Activated naive CD4-positive, alpha-beta T cell treated with anti-CD3 and anti-CD28 coated beads, Interleukin-2, amount 50 U/mL, for 24 hours (primary cell): ENCODE results near the gene MRPS14.
"Not testable (repeated sequence)": the region's sequence is repeated elsewhere in the genome, so short reads cannot be mapped to it uniquely, and the experiment has no call there.

Source experiments
- H3K27ac Mint-ChIP-seq: one replicate; pipeline ENCODE4 v1.8.0; 2021; ENCODE audit warnings: mild to moderate bottlenecking, mixed read lengths
- H3K27me3 Mint-ChIP-seq: one replicate; pipeline ENCODE4 v1.8.0; 2021; ENCODE audit warnings: mixed read lengths
- H3K36me3 Mint-ChIP-seq: one replicate; pipeline ENCODE4 v1.8.0; 2021; ENCODE audit warnings: mixed read lengths
- H3K4me1 Mint-ChIP-seq: one replicate; pipeline ENCODE4 v1.8.0; 2021; ENCODE audit warnings: mixed read lengths
- H3K4me3 Mint-ChIP-seq: one replicate; pipeline ENCODE4 v1.8.0; 2021; ENCODE audit warnings: mild to moderate bottlenecking, mixed read lengths
- H3K9me3 Mint-ChIP-seq: one replicate; pipeline ENCODE4 v1.8.0; 2021; ENCODE audit warnings: mixed read lengths

Gene MRPS14

GRCh38 chr1:175023043-175023921, at the start of gene MRPS14:
Gene MRPS14, minus strand, starts transcription at chr1:175023425. Its CDS starts 17 bp downstream, at chr1:175023408.
- no peaks in the 10 kb centered on the region for H3K27me3 Mint-ChIP-seq
- H3K27ac Mint-ChIP-seq, result peak within 1 kb of the TSS; percentile 98
- peaks cover 5% of the 10 kb centered on the region for H3K36me3 Mint-ChIP-seq
- peaks cover 37% of the 10 kb centered on the region for H3K4me1 Mint-ChIP-seq
- H3K4me3 Mint-ChIP-seq, result peak within 1 kb of the TSS; percentile 94
- no peaks in the 10 kb centered on the region for H3K9me3 Mint-ChIP-seq

DNA sequence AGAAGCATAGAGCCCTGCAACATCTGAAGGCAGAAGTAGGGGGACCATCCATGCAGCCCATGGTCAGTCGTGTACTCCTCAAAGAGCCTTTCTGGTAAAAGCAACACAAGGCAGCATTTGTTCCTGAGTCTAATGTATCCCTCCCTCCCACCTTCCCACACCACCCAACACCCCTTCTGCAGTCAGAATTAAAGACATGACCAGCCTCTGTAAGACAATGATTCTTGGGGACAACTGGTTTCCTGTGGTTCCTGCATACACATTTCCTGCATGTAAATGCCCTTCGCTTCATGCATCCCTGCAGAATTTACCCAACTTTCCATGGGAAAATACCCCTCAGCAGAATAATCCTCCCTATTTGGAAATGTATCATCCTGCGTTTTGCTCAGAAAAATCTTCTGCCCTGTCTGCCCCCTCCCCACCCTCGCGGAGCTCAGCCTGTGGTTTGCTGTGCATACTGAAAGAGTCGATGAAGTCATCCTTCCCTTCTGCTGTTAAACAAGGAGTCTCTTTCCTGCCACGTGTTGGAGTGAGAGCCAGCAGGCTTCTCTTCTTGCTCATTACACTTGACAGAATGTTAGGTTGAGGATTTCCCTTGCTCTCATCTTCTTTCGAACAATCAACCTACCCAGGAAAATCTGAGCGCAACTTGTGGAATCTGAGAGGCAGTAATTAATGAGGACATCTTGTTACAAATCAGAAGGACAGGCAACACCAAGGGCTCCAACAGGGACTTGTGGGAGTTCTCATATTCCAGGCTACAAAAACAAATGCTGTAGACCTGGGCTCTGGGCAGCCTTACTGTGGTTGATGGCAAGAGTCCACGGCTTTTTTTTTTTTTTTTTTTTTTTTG, 49.1 kb upstream of the MRPS14 start:
- Mint-ChIP-seq H3K36me3 (no peaks in the 10 kb centered on the region), H3K27me3 (peaks cover 2% of the 10 kb centered on the region), H3K4me3 (no peak overlapping the region), H3K27ac (no peak overlapping the region), H3K4me1 (peaks cover 7% of the 10 kb centered on the region), H3K9me3 (no peaks in the 10 kb centered on the region)

DNA sequence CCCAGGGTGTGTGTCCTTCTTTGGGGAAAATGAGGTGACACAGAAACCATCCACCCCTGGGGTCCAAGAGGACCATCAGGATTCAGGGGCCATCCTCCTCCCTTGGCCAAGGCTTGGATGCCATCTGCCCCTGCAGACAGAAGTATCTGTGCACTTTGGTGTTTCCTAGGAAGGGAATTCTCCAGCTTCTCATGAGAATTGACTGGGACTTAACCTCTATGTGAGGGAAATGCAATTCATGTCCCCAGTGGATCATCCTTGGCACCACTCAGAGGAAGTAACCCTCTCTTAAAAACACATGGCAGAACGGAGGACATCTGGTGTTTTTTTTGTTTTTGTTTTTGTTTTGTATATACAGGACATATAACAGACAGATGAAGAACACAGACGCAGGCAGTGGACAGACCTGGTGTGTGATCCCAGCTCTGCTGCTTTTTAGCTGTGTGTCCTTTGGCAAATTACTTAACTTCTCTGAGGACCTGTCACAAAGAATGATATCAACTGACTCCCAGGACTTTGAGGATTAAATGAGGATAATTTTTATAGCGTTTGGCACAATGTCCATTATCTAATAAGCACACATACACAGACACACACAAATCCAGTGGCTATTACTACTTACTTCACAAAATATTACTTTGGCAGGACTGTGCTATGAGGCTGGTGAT, 48.2 kb upstream of the MRPS14 start:
- Mint-ChIP-seq H3K4me1 (peaks cover 7% of the 10 kb centered on the region), H3K4me3 (no peak overlapping the region), H3K36me3 (no peaks in the 10 kb centered on the region), H3K27me3 (peaks cover 2% of the 10 kb centered on the region), H3K9me3 (no peaks in the 10 kb centered on the region), H3K27ac (no peak overlapping the region)

DNA sequence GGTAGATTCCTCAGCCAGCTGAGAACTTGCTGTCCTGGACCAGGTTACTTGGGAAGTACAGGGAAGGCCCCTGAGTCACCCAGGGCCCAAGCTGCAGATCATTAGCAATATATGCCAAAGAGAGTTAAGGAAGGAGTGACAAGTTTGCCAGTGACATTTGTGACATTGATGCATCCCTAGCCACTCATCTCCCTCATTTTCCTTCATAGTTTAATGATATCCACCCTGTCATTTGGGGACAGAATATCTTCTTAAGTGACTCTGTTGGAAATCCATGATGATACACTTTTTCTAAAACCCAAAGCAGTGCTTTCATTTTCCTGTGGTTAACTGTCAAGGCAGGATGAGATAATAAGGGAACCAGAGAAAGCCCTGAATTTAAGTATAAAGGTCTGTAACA, 47.6 kb upstream of the MRPS14 start:
- peaks cover 7% of the 10 kb centered on the region for H3K4me1 Mint-ChIP-seq
- no peaks in the 10 kb centered on the region for H3K36me3 Mint-ChIP-seq
- no peak overlapping the region for H3K27ac Mint-ChIP-seq
- no peak overlapping the region for H3K4me3 Mint-ChIP-seq
- H3K27me3 Mint-ChIP-seq, result peaks cover 2% of the 10 kb centered on the region
- H3K9me3 Mint-ChIP-seq, result no peaks in the 10 kb centered on the region

GRCh38 chr1:175067362-175068106, 44.3 kb upstream of the MRPS14 start, which contains the start of gene TNN:
Gene TNN, plus strand, starts transcription at chr1:175067833. Its CDS starts 9,586 bp downstream, at chr1:175077419.
- Mint-ChIP-seq H3K4me3 (no peak within 1 kb of the TSS), H3K4me1 (peaks cover 6% of the 10 kb centered on the region), H3K9me3 (no peaks in the 10 kb centered on the region), H3K36me3 (no peaks in the 10 kb centered on the region), H3K27me3 (no peaks in the 10 kb centered on the region), H3K27ac (no peak within 1 kb of the TSS)

- H3K27me3 Mint-ChIP-seq, result no peaks in the 10 kb centered on the region
- H3K9me3 Mint-ChIP-seq, result no peaks in the 10 kb centered on the region
- H3K27ac Mint-ChIP-seq, result no peak overlapping the region
- no peak overlapping the region for H3K4me3 Mint-ChIP-seq
- peaks cover 1% of the 10 kb centered on the region for H3K36me3 Mint-ChIP-seq
- no peaks in the 10 kb centered on the region for H3K4me1 Mint-ChIP-seq
These were observed 39.6 kb upstream of the MRPS14 start for GRCh38 chr1:175062858-175063257.

GRCh38 chr1:175062339-175062738, 39.1 kb upstream of the MRPS14 start:
- Mint-ChIP-seq H3K27me3 (no peaks in the 10 kb centered on the region), H3K4me3 (no peak overlapping the region), H3K9me3 (no peaks in the 10 kb centered on the region), H3K36me3 (peaks cover 1% of the 10 kb centered on the region), H3K4me1 (no peaks in the 10 kb centered on the region), H3K27ac (no peak overlapping the region)

GRCh38 chr1:175054736-175055135, 31.5 kb upstream of the MRPS14 start:
- no peaks in the 10 kb centered on the region for H3K9me3 Mint-ChIP-seq
- no peaks in the 10 kb centered on the region for H3K4me1 Mint-ChIP-seq
- no peak overlapping the region for H3K4me3 Mint-ChIP-seq
- peaks cover 1% of the 10 kb centered on the region for H3K36me3 Mint-ChIP-seq
- no peak overlapping the region for H3K27ac Mint-ChIP-seq
- H3K27me3 Mint-ChIP-seq, result peaks cover 7% of the 10 kb centered on the region

GRCh38 chr1:175050992-175051391, 27.8 kb upstream of the MRPS14 start:
- Mint-ChIP-seq H3K27ac (no peak overlapping the region), H3K4me3 (no peak overlapping the region), H3K4me1 (no peaks in the 10 kb centered on the region), H3K27me3 (peaks cover 18% of the 10 kb centered on the region), H3K9me3 (no peaks in the 10 kb centered on the region), H3K36me3 (no peaks in the 10 kb centered on the region)

DNA sequence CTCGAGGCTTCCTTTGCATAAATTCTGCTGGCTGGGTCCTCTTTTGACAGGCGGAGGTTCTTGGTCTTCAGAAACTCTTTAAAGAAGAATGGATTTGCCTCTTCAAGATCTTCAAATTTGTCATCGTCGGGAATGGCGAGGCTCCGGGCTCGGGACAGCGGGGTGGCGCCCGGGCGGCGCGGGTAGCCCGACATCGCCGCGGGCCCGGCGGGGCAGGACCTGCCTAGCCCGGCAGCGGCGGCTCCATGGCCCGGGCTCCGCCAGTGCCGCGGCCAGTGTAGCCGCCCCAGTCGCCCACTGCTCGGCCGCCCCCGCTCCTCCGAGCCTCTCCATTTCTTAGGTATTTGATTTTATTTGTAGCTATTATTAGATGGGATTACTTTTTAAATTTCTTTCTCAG, 22.3 kb upstream of the MRPS14 start:
- Mint-ChIP-seq H3K27me3 (peaks cover 14% of the 10 kb centered on the region), H3K4me3 (no peak overlapping the region), H3K36me3 (no peaks in the 10 kb centered on the region), H3K27ac (no peak overlapping the region), H3K9me3 (no peaks in the 10 kb centered on the region), H3K4me1 (no peaks in the 10 kb centered on the region)

- H3K27ac Mint-ChIP-seq, result no peak overlapping the region
- no peaks in the 10 kb centered on the region for H3K36me3 Mint-ChIP-seq
- no peak overlapping the region for H3K4me3 Mint-ChIP-seq
- no peaks in the 10 kb centered on the region for H3K9me3 Mint-ChIP-seq
- H3K27me3 Mint-ChIP-seq, result peaks cover 14% of the 10 kb centered on the region
- no peaks in the 10 kb centered on the region for H3K4me1 Mint-ChIP-seq
These were observed 21.9 kb upstream of the MRPS14 start for GRCh38 chr1:175045097-175045496.

DNA sequence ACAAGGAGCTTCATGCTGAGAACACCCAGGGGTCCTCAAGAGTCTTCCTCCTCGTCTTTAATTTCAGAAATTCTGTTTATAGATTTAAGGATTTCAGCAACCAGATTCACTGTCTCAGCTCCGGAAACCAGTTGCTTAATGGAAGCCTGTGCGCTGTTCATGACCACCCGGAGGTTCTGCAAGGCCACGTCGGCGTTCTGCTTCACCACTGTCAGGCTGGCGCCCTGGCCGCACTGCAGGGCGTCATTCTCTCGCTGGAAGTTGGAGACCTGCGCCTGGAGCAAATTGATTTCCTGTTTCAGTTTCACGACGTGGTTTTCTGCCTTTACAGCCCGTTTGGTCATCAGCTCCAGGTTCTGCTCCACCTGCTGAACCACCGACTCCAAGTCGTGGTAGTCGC, 21.4 kb upstream of the MRPS14 start:
- H3K4me1 Mint-ChIP-seq, H3K4me3 Mint-ChIP-seq, H3K9me3 Mint-ChIP-seq, H3K27ac Mint-ChIP-seq, H3K36me3 Mint-ChIP-seq: not testable (repeated sequence)
- peaks cover 13% of the 10 kb centered on the region for H3K27me3 Mint-ChIP-seq

DNA sequence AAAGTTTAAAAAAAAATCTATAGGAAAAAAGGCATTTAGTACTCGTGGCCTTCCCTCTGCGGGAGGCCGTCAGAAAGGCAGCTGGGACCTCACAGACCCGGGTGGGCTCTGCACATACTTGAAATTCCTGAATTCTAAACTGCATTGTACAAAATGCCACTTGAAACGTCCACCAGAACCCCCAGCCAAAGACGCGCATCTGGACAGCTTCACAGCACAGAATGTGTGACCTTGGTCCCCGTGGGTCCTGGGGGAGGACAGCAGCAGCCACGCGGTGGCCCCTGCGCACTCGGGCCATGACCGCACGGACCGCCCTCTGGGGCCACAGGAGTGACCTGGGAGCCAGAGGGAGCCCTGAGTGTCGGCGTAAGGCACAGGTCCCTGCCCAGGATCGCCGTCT, 20.6 kb upstream of the MRPS14 start:
- Mint-ChIP-seq H3K4me1 (no peaks in the 10 kb centered on the region), H3K9me3 (no peaks in the 10 kb centered on the region), H3K27me3 (peaks cover 8% of the 10 kb centered on the region), H3K36me3 (no peaks in the 10 kb centered on the region), H3K4me3 (no peak overlapping the region), H3K27ac (no peak overlapping the region)

GRCh38 chr1:175042650-175043049, 19.4 kb upstream of the MRPS14 start:
- Mint-ChIP-seq H3K27me3 (peaks cover 5% of the 10 kb centered on the region), H3K27ac (no peak overlapping the region), H3K36me3 (no peaks in the 10 kb centered on the region), H3K9me3 (no peaks in the 10 kb centered on the region), H3K4me3 (no peak overlapping the region), H3K4me1 (no peaks in the 10 kb centered on the region)

DNA sequence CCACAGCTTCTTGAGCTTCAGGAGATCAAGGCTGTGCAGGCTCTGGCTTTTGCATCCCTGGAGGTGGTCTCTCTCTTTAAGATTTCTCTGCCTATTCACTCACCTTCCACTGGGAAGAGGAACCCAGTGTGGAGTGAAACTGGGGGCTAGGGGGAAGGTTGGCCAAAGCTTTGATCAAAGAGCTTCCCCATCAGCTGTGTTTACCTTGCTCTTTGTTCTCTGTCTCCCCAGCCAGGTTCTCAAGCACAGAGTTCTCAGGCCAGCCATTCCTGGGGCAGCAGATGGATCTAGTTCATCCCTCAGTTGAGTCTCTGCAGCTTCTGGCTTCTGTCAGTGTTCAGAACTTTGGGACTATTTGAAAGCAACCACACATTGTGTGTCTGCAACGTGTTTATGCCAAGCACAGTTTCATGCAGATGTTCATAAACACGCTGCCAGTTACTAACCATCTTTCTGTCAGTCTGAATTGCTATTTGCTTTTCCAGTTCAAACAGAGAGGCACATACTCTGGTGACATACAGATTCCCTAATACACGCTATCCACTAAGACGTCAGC, 17.2 kb upstream of the MRPS14 start:
- Mint-ChIP-seq H3K36me3 (no peaks in the 10 kb centered on the region), H3K9me3 (no peaks in the 10 kb centered on the region), H3K27ac (no peak overlapping the region), H3K27me3 (no peaks in the 10 kb centered on the region), H3K4me1 (no peaks in the 10 kb centered on the region), H3K4me3 (no peak overlapping the region)
